ENCODE results near the gene GNG10.
"Not testable (repeated sequence)": the region's sequence is repeated elsewhere in the genome, so short reads cannot be mapped to it uniquely, and the experiment has no call there.

The GNG10 gene

DNA sequence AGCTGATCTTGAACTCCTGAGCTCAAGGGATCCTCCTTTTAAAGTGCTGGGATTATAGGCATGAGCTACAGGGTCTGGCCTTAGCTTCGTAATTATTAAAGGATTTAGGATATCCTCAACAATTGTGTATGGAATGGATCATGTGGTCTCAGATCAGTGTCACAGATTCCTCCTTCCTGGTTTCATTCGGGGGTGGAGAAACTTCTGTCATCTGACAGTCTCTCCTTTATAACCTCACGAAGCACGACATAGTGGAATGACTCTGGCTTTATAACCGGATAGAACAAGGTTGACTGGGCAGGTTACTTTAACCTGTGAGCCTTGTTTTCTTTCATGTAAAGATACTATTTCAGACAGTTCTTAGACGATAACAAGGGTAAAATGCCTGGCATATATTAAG, 4.4 kb upstream of the GNG10 start:
- DNase-seq = no peak

DNA sequence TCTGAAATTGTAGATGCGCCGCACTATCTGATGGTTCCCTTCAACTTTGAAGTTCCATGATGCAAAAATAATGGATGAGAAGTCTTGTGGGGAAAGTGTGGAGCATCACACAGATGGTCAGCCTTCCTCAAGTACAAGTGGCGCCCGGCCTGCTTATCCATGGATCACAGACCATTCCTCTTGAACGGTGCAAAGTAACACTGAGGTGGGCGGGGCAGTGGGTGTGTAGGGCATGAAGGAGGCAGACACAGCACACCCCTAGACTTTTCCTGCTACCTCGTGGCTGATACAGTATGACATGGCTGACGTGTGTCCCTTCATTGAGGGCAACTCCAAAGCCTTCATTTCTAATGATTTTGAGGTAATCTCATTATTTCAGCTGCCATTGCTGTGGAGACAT, 2.5 kb upstream of the GNG10 start:
- DNase-seq = no peak

DNA sequence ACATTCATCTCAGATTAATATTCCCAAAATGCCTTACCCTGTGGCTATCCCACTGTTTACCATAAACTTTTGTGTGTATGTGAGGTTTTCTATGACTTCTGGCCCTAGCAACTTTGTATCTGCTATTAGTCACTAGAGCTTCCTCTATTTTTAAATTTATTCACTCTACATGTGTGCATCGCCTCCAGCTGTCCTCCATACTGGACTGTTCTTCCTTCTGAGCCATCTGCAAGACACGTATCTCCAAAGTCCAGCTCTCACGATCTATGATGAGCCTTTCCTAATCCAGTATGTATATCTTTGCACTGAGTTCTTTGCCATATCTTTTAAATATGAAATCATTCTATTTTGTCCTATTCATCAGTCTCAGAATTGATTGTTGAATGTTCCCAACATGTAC, 1.7 kb upstream of the GNG10 start:
- DNase-seq = no peak

DNA sequence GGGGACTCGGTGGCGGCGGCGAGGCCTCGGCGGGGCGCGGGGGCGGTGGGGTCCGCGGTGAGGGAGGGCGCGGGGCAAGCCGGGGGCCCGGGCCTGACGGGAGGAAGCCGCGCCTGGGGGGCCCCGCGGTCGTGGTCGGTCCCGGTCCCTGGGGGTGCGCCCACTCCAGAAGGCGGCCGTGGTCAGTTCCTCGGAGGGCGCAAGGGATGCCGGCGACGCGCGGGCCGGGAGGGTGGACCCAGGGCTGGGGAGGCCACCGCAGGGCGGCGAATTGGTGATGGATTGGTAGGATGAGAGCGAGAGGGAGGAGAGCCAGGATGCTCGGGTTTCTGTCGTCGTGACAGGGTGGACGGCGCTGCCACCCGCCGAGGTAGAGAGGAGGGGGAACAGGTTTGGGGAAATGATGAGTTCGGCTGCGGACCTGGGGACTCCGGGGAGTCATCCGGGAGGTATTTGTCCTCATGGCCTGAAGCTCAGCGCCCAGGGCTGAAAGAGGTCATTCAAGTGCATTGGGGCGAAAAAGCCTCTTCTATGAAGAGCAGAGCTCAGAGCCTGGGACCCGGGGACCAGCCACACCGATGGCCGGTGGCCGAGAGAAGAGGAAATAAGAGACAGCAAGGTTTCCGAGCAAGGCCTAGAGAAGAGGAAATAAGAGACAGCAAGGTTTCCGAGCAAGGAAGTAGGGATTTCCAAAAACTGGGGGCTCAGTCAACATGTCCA, 557 bp downstream of the GNG10 start:
- peak; percentile 15 for DNase-seq

DNA sequence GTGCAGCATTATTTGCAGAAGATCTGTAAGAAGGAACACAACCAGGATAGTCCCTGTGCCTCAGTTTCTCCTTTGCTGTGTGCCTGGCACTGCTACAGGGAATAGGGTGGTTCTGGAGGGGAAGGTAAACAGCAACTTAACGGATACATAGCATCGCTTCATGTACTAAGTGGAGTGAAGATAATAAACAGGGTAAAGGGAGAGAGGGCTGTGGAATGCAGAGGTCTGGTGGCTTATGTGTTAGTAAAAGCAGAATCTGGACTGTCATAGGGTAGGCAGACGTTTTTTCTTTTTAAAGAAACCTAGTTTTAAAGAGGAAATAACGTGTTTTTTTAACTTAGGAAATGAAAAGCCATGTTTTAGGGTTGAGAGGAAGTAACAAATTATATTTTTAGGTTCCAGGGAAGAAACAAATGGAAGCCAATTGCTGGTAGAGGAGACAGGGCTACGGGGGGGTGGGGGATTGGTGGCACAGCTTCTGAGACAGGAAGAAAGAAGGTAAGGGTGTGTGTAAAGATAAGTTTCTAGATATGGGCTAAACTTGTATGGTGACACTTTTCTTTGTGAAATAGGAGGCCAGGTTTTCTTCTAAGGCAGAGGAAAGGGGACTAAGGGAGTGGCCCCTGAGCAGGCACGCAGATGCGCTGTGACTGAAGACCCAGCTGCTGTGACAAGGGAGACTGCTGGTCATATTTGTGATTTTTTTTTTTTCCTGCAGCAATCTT, 1.3 kb downstream of the GNG10 start:
- DNase-seq = no peak

DNA sequence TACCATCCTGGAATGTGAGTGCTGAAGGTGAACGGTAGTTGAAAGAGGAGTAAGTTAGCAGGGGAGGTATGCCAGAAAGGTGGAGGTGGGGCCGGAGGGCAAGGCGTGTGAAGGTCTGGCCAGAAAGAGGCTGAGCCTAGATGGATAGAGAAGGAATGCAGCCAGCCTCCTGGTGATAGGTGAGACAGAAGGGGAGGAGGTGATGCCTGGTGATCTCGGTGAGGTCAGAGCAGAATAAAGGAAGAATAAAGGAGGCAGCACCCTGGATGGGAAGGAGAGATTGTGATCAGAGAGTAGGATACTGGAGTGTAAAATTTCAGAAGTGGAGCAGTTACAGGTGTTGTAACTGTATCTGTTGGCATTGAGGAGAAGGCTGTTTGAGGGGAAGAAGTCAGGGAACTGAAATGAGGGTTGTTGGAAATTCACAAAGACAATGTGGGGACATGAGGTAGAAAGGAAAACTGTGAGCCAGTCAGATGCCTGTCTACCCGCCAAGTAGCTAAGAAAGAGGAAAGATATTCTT, 2.0 kb downstream of the GNG10 start:
- DNase-seq = no peak

DNA sequence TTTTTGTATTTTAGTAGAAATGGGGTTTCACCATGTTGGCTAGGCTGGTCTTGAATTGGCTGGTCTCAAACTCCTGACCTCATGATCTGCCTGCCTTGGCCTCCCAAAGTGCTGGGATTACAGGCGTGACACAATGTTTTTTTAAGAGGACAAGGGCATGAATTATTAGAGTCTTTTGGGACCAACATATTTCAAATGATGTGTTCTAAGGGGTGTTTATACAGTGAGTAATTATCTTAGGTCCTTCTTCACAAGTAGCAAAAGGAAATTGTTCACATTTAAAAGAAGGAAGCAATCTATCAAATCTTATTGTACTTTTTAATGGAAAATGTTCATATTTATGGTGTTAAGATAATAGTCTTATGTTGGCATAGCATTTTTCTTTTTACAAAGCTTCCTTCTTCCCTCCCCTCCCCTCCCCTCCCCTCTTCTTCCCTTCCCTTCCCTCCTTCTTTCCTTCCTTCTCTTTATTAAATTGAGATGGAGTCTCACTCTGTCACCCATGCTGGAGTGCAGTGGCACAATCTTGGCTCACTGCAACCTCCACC, 6.7 kb downstream of the GNG10 start:
- no peak for DNase-seq

DNA sequence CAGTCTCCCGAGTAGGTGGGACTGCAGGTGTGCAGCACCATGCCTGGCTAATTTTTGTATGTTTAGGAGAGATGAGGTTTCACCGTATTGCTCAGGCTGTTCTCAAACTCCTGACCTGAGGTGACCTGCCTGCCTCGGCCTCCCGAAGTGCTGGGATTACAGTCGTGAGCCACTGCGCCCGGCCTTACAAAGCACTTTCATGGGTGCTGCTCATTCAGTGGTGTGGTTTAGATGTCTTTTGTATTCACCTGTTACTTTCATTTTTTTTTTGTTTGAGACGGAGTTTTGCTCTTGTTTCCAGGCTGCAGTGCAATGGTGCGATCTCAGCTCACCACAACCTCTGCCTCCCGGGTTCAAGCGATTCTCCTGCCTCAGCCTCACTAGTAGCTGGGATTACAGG, 7.2 kb downstream of the GNG10 start:
- not testable (repeated sequence) for DNase-seq

DNA sequence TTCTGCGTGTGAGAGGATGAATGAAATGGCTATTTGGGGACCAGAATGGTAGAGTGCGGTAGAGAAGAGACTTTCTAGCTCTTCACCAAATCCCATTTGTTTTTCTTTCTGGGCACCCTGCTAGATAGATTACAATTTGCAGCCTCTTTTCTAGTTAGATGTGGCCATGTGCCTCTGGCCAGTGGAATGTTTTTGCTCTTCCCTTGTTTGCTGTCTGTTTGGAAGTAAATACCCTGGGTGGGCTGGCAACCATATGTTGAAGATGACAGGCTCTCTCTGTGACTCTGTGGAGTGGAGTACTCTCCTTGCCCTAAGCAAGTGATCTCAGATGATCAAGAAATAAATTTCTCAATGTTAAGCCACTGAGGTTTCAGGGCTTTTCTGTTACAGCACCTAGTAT, 12.9 kb downstream of the GNG10 start:
- DNase-seq = no peak

DNA sequence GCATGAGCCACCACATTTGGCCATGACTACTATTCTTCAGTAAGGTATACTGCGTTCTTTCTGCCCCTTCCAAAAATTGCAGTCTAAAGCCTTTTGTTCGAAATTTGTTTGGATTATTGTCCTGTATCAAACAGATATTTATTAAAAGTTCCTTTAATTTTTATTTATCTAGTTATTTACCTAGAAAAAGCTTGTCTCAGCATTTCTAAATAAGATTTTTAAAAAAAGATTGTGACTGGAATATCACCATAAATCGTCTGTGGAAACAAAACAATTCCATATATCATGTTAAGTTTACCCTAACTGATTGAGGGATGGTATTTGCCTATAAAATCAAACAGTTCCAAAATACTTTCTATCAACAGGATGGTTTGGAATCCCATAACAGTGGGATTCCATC, 14.7 kb downstream of the GNG10 start:
- DNase-seq = no peak

DNA sequence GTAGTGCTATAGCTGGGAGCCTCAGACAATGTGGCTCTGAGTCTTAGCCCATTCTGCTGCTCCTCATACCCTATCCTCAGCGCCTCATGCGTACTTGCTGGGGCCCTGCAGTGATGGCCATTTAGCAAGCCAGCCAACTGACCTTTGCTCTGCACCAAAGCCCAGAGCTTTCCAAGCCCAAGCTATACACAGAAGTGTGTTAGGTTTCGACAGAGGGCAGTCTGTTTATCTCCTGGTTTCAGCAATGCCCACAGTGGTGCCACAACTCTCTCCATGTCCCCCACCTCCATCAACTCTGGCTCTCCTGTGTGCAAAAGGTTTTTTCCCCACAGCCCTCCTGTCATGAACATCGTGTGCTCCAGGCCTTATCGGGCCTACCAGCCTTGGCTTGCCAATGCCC, 16.9 kb downstream of the GNG10 start:
- DNase-seq = no peak

DNA sequence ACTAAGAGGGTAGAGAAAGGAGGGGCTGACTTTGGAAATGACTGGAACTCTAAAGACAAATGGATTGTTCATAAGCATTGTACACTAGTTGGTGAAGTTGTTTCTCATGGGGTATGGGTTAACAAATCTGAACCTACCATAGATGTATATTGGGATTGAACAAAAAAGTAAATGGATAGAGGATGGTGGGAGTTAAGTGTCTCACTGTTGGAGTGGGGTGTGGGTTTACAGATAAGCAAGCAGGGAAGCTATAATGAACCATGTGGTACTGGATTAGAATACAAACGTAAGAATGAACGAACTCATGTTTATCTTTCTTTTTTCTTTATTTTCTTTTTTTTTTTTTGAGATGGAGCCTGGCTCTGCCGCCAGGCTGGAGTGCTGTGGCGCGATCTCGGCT, 17.8 kb downstream of the GNG10 start:
- no peak for DNase-seq

DNA sequence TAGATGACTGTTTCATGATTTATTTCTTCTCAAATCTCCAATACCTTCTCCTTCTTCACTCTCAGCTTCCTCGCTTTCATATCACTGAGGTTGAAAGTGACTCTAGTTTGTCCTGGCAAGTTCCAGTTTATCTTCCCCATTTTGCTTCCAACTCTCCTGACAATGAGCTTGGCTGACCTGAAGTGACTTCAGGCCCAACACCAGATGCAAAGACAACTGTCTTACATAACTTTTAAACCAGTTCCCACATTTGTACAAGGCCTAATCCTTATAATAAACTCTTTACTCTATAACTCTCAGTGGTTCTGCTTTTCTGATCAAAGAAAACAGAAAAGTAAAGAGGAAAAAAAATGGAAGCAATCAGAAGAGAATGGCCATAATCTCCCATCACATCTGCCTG, 22.0 kb downstream of the GNG10 start:
- DNase-seq = no peak

DNA sequence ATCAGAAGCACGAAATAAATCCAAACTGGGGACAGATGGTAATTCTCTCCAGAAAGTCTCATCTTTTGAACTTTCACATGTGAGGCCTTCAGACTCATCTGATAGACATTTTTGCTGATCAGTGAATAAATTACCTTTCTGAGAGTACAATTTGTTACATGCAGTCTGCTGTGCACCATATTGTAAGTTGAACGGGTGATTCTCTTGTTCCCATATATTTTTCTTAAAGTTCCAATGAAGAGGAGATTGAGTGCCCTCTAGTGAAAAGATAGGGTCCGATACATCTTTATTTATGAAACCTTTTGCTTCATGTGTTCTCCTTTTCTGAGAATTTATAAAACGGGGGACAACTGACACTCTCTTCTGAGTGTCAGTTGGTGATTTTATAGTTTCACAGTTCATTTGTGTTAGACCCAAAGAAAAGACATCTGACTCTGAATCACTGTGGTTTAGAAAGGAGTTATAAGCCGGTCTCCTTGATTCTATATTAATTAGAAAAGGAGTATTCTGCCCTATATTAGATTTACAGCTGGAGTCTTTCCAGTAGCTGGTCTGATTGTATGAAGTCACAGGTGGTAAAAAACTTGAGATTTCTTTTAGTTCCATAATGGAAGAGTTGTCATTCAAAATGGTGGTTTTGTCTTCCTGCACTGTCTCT, 30.4 kb downstream of the GNG10 start:
- DNase-seq = peak; percentile 30

DNA sequence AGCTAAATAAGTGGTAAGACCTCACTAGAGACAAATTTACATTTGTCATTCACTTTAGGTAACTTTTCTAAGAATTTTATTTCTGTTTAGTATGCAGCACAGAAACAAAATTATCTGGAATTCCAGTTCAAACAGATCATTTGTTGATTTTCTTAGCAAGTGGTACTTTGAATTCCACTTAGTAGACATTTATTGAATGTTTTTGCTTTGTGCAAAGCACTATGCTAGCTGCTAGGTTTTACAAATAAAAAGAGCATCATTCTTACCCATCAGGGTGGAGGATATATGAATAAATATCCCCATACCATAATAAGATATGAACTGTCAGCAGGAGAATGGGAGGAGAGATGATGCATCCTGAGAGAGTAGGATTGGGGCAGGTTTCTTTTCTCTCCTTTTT, 35.4 kb downstream of the GNG10 start:
- no peak for DNase-seq

DNA sequence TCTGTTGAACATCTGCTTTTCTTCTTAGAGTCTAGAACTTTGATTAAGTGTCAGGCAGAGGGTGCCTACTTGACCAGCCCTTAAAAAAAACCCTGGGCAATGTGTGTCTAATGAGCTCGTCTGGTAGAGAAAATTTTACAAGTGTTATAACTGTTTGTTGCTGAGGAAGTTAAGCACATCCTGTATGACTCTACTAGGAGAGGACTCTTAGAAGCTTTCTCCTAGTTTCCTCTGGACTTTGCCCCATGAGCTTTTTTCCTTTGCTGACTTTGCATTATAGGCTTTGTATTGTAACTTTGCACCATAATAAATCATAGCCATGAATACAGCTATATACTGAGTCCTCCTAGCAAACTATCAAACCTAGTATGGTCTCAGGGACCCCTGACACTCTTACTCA, 39.4 kb downstream of the GNG10 start:
- no peak for DNase-seq

DNA sequence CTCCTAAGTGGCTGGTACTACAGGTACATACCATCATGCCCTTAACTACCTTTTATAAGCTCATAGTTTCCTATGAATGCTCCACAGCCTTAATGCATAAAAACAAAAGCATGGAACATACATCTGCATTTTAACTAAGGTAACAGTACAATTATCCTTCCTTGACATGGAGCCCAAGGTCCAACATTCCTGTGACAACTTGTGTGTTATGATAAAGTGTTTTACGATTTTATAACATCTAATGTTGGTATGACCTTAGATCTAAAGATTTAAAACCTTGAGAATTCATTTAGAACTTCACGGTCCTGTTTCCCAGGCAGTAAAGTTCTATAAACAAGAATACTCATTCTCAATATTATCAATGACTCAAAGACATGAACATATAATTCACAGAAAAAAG, 43.1 kb downstream of the GNG10 start:
- no peak for DNase-seq

DNA sequence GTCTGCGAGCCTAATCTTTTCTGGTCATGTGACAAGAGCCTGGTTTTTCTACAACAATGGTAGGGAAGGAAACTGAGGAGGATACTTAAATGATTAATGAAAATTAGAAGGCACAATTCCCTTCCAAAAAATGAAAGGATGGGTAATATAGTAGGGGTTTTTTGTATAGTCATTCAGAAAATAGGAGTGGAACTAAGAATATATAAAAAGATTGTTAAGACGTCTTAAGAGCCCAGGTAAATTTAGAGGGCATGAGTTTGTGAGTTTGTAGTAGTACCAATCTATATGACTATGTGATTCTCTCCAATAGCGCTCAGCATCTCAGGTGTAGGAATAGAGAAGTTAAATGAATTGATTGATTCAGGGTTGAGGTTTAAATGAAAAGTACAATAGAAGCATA, 50.1 kb downstream of the GNG10 start:
- no peak for DNase-seq

DNA sequence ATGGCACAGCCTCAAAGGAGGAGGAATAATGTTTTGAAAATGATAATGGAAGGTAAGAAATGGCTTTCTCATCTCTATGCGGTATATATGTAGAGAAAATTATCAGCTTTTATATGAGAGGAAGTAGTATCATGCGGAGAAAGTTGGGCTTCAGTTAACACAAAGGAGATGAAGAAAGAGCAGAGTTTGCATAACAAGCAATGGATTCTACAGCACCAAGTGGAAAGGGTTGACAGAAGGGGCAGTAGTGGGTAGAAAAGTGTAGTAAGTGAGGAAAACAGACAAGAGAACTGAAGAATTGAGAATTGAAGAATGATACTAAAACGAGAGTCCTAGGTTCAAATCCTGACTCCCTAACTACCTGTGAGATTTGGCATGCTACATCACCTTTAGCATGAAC, 51.0 kb downstream of the GNG10 start:
- DNase-seq = no peak

DNA sequence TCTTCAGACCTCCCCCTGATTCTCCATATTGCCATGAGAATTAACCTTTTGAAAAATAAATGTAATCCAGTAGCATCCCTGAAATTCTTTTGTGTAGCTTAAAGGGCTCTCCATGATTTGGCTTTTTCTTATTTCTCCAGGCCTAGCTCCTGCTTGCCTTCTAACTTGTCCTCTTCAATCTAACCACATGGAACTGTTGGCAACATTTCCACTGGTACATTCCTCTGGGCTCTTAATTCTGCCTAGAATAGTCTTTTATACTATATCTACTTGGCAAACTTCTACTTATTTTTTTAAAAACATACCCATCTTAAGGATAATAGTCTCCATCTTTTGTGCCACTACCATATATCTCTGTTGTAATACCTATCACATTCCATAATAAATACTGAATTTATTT, 54.1 kb downstream of the GNG10 start:
- DNase-seq = no peak

DNA sequence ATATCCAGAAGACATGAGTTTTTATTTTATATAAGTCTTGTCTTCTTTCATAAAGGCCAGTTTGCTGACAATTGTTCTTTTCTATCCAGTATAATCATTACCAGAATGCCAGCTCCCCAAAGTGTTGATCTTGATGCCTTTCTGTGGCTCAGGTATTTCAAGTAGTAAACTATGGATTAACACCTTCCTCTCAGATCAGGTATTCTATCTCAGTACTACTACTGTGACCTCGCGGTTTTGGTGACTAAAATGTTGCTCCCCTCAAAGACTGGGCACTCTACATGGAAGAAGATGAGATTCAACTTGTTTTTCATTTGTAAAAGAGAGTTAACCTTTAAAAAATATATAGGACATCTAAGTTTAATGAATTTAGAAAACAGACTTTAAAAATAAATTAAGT, 58.1 kb downstream of the GNG10 start:
- no peak for DNase-seq

Data from NCI-H510A treated with DMSO at 0.1 percent for 48 hours (cell line).